ENCODE results near the gene UBE3B. TPM values are rescaled to one million over a fixed set of nuclear protein-coding genes. Genes with fewer than 3 reads are reported as not detected.

The UBE3B gene
- total RNA-seq, 1 experiment from 2014 or later = 38.4 TPM

GRCh38 chr12:109537136-109537535, 59.7 kb downstream of the UBE3B start:
- Histone ChIP-seq H3K4me3 (ENCODE audit: low read depth, low read length) (no peak overlapping the region), H3K4me1 (no peaks in the 10 kb centered on the region), H3K27me3 (replicated peaks; ENCODE audit: control insufficient read depth, insufficient read depth, low read length) (no peaks in the 10 kb centered on the region), H3K9me3 (no peaks in the 10 kb centered on the region), H3K36me3 (ENCODE audit: control insufficient read depth, insufficient read depth, low read length) (no peaks in the 10 kb centered on the region)
- Mint-ChIP-seq H3K4me3 (ENCODE audit: unreplicated experiment) (no peak overlapping the region), H3K36me3 (ENCODE audit: insufficient read depth, unreplicated experiment) (no peaks in the 10 kb centered on the region), H3K27ac (ENCODE audit: unreplicated experiment) (no peak overlapping the region), H3K27me3 (ENCODE audit: insufficient read depth, unreplicated experiment) (no peaks in the 10 kb centered on the region), H3K9me3 (ENCODE audit: unreplicated experiment) (no peaks in the 10 kb centered on the region), H3K4me1 (ENCODE audit: low read depth, unreplicated experiment) (no peaks in the 10 kb centered on the region)
- TF ChIP-seq CTCF (IDR thresholded peaks at IDR 0.05; ENCODE audit: insufficient read depth in 1 of 2, low read depth in 1 of 2, low read length in 1 of 2, severe bottlenecking in 1 of 2, unreplicated experiment in 1 of 2) = no peak
- no peak for DNase-seq
- intact Hi-C loops (cut with micrococcal nuclease; ENCODE audit: unreplicated experiment) = no loop called here
- CTCF ChIA-PET = no interaction called here
- BruUV-seq (replicated peaks) = no TSS peak
- POLR2A ChIA-PET = no interaction called here

- DNase-seq = no peak
- POLR2A ChIA-PET = no interaction called here
- intact Hi-C loops (cut with micrococcal nuclease; ENCODE audit: unreplicated experiment) = no loop called here
Observed at GRCh38 chr12:109538191-109538863, 60.9 kb downstream of the UBE3B start.

GRCh38 chr12:109539508-109539907, 62.1 kb downstream of the UBE3B start:
- H3K9me3 ChIP-seq = no peaks in the 10 kb centered on the region
- H3K9me3 Mint-ChIP-seq (ENCODE audit: unreplicated experiment) = no peaks in the 10 kb centered on the region
- intact Hi-C loops (cut with micrococcal nuclease; ENCODE audit: unreplicated experiment) = no loop called here
- H3K4me3 Mint-ChIP-seq (ENCODE audit: unreplicated experiment) = no peak overlapping the region
- BruUV-seq (replicated peaks) = no TSS peak
- no peaks in the 10 kb centered on the region for H3K36me3 Mint-ChIP-seq (ENCODE audit: insufficient read depth, unreplicated experiment)
- no peak overlapping the region for H3K4me3 ChIP-seq (ENCODE audit: low read depth, low read length)
- H3K27me3 Mint-ChIP-seq (ENCODE audit: insufficient read depth, unreplicated experiment) = no peaks in the 10 kb centered on the region
- H3K27me3 ChIP-seq (replicated peaks; ENCODE audit: control insufficient read depth, insufficient read depth, low read length) = no peaks in the 10 kb centered on the region
- no peak overlapping the region for H3K27ac Mint-ChIP-seq (ENCODE audit: unreplicated experiment)
- ChIA-PET POLR2A (no interaction called here), CTCF (no interaction called here)
- no peaks in the 10 kb centered on the region for H3K4me1 Mint-ChIP-seq (ENCODE audit: low read depth, unreplicated experiment)
- no peaks in the 10 kb centered on the region for H3K36me3 ChIP-seq (ENCODE audit: control insufficient read depth, insufficient read depth, low read length)
- DNase-seq = no peak
- no peak for TF ChIP-seq CTCF (IDR thresholded peaks at IDR 0.05; ENCODE audit: insufficient read depth in 1 of 2, low read depth in 1 of 2, low read length in 1 of 2, severe bottlenecking in 1 of 2, unreplicated experiment in 1 of 2)
- H3K4me1 ChIP-seq = no peaks in the 10 kb centered on the region

More at GRCh38 chr12:109538191-109538863, 60.9 kb downstream of the UBE3B start:
- Histone ChIP-seq H3K4me1 (no peaks in the 10 kb centered on the region), H3K9me3 (no peaks in the 10 kb centered on the region), H3K36me3 (ENCODE audit: control insufficient read depth, insufficient read depth, low read length) (no peaks in the 10 kb centered on the region), H3K27me3 (replicated peaks; ENCODE audit: control insufficient read depth, insufficient read depth, low read length) (no peaks in the 10 kb centered on the region), H3K4me3 (ENCODE audit: low read depth, low read length) (no peak overlapping the region)
- H3K4me1 Mint-ChIP-seq (ENCODE audit: low read depth, unreplicated experiment) = no peaks in the 10 kb centered on the region
- no peaks in the 10 kb centered on the region for H3K9me3 Mint-ChIP-seq (ENCODE audit: unreplicated experiment)
- no TSS peak for BruUV-seq (replicated peaks)
- no peaks in the 10 kb centered on the region for H3K36me3 Mint-ChIP-seq (ENCODE audit: insufficient read depth, unreplicated experiment)
- no peak for TF ChIP-seq CTCF (IDR thresholded peaks at IDR 0.05; ENCODE audit: insufficient read depth in 1 of 2, low read depth in 1 of 2, low read length in 1 of 2, severe bottlenecking in 1 of 2, unreplicated experiment in 1 of 2)
- no peak overlapping the region for H3K4me3 Mint-ChIP-seq (ENCODE audit: unreplicated experiment)
- CTCF ChIA-PET = no interaction called here
- H3K27ac Mint-ChIP-seq (ENCODE audit: unreplicated experiment) = no peak overlapping the region
- no peaks in the 10 kb centered on the region for H3K27me3 Mint-ChIP-seq (ENCODE audit: insufficient read depth, unreplicated experiment)

All from Caco-2 (cell line).